PC-3 (cell line): ENCODE results near the gene GLRX5. TPM values are rescaled to one million over a fixed set of nuclear protein-coding genes. Genes with fewer than 3 reads are reported as not detected.

ENCODE experiments used
- ATAC-seq: fragments of 200-7000 bp; cut with Tn5 transposase; 2 replicates; pipeline ENCODE4 v1.9.1; 2020; ENCODE audit warnings: mild to moderate bottlenecking, moderate library complexity
- BruUV-seq: library from RNA; stranded (reverse); fragments of 400-500 nt; replicated peaks from 2 replicates; lab custom pipeline; 2021; lab: Mats Ljungman, UMichigan
- CTCF ChIA-PET: fragments of 300-600 bp; sonication (Branson Sonifier 250); formaldehyde crosslinking; loops from one replicate; lab custom pipeline; 2022; ENCODE audit warnings: antibody characterized with exemption; lab: Charles Lee
- POLR2A ChIA-PET: fragments of 300-600 bp; sonication (Branson Sonifier 250); formaldehyde crosslinking; loops from one replicate; lab custom pipeline; 2022; ENCODE audit warnings: antibody characterized with exemption; ENCODE audit not compliant: unreplicated experiment; lab: Charles Lee
- DNase-seq: peaks from one replicate; pipeline ENCODE4 v3.0.0-alpha.2; 2015
- H2AFZ ChIP-seq: fragments of 300-600 bp; sonication (generic); 2 replicates; pipeline ENCODE4 v1.6.0; 2016; ENCODE audit warnings: antibody characterized with exemption, low read length
- H3F3A ChIP-seq: fragments of 300-600 bp; sonication (generic); one replicate; pipeline ENCODE4 v1.6.0; 2017; ENCODE audit warnings: antibody characterized with exemption, low read length, control low read depth, mild to moderate bottlenecking; ENCODE audit not compliant: unreplicated experiment
- H3K27ac ChIP-seq: fragments of 300-600 bp; sonication (generic); 2 replicates; pipeline ENCODE4 v1.5.1; 2016; ENCODE audit warnings: mild to moderate bottlenecking, low read length
- H3K27me3 ChIP-seq: fragments of 300-600 bp; sonication (generic); 2 replicates; pipeline ENCODE4 v1.6.1; 2016; ENCODE audit warnings: low read length, mixed read lengths
- H3K36me3 ChIP-seq: fragments of 300-600 bp; sonication (generic); 2 replicates; pipeline ENCODE4 v1.6.1; 2016; ENCODE audit warnings: low read depth, mixed run types, low read length, mixed read lengths
- H3K4me1 ChIP-seq: fragments of 300-600 bp; sonication (generic); 2 replicates; pipeline ENCODE4 v1.5.1; 2016; ENCODE audit warnings: low read length; ENCODE audit not compliant: insufficient read depth
- H3K4me2 ChIP-seq: fragments of 300-600 bp; sonication (generic); 2 replicates; pipeline ENCODE4 v1.6.0; 2016; ENCODE audit warnings: low read length
- H3K4me3 ChIP-seq: fragments of 300-600 bp; sonication (generic); 2 replicates; pipeline ENCODE4 v1.5.1; 2016; ENCODE audit warnings: mild to moderate bottlenecking, low read length, mixed read lengths
- H3K79me2 ChIP-seq: fragments of 300-600 bp; sonication (generic); 2 replicates; pipeline ENCODE4 v1.6.1; 2017; ENCODE audit warnings: low read length, mixed read lengths
- H3K9ac ChIP-seq: fragments of 300-600 bp; sonication (generic); 2 replicates; pipeline ENCODE4 v1.6.0; 2016; ENCODE audit warnings: mild to moderate bottlenecking, low read length
- H3K9me2 ChIP-seq: fragments of 300-600 bp; sonication (generic); replicated peaks from 2 replicates; pipeline ENCODE4 v1.6.1; 2016; ENCODE audit warnings: mixed run types, low read length, mixed read lengths
- H3K9me3 ChIP-seq: fragments of 300-600 bp; sonication (generic); 2 replicates; pipeline ENCODE4 v1.6.1; 2016; ENCODE audit warnings: low read length, mixed read lengths
- H4K20me1 ChIP-seq: fragments of 300-600 bp; sonication (generic); 2 replicates; pipeline ENCODE4 v1.6.1; 2016; ENCODE audit warnings: low read length, mixed read lengths
- EZH2 ChIP-seq: fragments of 300-600 bp; sonication (generic); IDR thresholded peaks from one replicate; pipeline ENCODE4 v1.6.1; 2017; ENCODE audit warnings: antibody characterized with exemption, mild to moderate bottlenecking, low read length; ENCODE audit not compliant: unreplicated experiment
- EZH2phosphoT487 ChIP-seq: fragments of 300-600 bp; sonication (generic); IDR thresholded peaks from 2 replicates; pipeline ENCODE4 v1.6.1; 2018; ENCODE audit warnings: mild to moderate bottlenecking, antibody characterized with exemption, low read length, borderline replicate concordance
- intact Hi-C: fragments of 100-400 bp; cut with micrococcal nuclease; formaldehyde crosslinking; loops from 2 replicates; pipeline ENCODE4 v1.9.0; 2023
- total RNA-seq: library from RNA; depleted of rRNA; stranded (reverse); fragments of >200 nt; gene quantifications from 2 replicates; pipeline ENCODE4 v1.2.3, GENCODE V29; 2014
- TF ChIP-seq, protein P1 (sequence below): fragments of 300-600 bp; sonication (generic); conservative IDR thresholded peaks from 2 replicates; pipeline ENCODE4 v1.5.1; 2017; ENCODE audit warnings: antibody characterized with exemption, low read depth, mild to moderate bottlenecking, low read length

GLRX5 gene
- total RNA-seq, 1 experiment from 2014 or later, result 60.0 TPM

DNA sequence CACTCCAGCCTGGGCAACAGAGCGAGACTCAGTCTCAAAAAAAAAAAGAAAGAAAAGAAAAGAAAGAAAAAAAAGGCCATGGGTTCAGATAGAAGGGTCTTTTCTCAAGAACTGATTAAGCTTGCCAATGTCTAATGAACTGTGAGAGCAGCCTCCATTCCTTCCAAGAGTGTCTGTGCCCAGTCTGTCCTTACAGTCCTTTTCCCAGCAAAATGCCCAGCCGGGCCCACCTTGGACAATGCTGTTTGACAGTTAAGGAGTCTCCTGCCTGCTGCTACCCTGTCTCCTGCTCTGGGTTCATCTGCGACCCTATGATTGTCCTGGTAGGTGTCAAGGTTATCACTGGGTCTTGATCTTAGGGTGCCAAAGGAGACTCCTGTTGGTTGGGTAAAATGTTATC lies 39.8 kb upstream of the GLRX5 start:
- Histone ChIP-seq H3F3A (no peaks in the 10 kb centered on the region), H3K9me2 (no peaks in the 10 kb centered on the region), H3K27ac (no peak overlapping the region), H3K79me2 (no peaks in the 10 kb centered on the region), H3K36me3 (no peaks in the 10 kb centered on the region), H3K4me3 (no peak overlapping the region), H3K9me3 (no peaks in the 10 kb centered on the region), H4K20me1 (no peaks in the 10 kb centered on the region), H3K27me3 (no peaks in the 10 kb centered on the region), H2AFZ (0 out of 2 replicates have a peak overlapping the region, but pooled peaks have one; percentile 42), H3K4me1 (no peaks in the 10 kb centered on the region; the same call in 1 of the 2 replicates), H3K9ac (no peak overlapping the region), H3K4me2 (no peak overlapping the region)
- DNase-seq (no peak), ATAC-seq (no peak)
- no TSS peak for BruUV-seq
- POLR2A ChIA-PET, result no interaction called here
- TF ChIP-seq EZH2phosphoT487, result no peak
- TF ChIP-seq, protein P1, sequence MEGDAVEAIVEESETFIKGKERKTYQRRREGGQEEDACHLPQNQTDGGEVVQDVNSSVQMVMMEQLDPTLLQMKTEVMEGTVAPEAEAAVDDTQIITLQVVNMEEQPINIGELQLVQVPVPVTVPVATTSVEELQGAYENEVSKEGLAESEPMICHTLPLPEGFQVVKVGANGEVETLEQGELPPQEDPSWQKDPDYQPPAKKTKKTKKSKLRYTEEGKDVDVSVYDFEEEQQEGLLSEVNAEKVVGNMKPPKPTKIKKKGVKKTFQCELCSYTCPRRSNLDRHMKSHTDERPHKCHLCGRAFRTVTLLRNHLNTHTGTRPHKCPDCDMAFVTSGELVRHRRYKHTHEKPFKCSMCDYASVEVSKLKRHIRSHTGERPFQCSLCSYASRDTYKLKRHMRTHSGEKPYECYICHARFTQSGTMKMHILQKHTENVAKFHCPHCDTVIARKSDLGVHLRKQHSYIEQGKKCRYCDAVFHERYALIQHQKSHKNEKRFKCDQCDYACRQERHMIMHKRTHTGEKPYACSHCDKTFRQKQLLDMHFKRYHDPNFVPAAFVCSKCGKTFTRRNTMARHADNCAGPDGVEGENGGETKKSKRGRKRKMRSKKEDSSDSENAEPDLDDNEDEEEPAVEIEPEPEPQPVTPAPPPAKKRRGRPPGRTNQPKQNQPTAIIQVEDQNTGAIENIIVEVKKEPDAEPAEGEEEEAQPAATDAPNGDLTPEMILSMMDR, result no peak
- no peak for TF ChIP-seq EZH2
- intact Hi-C loops, result no loop called here
- CTCF ChIA-PET, result no interaction called here

DNA sequence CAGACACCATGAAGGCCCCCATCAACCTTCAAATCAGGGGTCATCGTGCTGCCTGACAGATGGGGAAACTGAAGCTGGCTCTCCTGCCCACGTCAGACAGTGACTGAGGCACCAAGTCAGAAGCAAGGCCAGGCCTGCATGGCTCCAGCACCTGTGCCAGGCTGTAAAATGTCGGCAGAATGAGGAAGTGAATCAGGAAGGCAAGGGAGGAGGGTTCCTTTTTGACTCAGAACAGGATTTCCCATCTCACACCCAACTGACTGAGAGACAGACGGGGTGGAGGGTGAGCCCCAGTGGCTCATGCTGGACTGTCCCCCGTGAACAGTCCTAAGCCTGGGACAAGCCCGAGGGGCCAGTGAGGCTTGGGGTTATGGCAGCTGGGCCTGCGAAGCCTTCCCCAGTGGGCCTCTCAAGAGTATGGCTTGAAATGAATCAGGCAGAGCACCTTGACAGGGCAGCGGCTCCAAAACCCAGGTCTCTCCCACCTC lies 39.3 kb upstream of the GLRX5 start:
- Histone ChIP-seq H2AFZ (peak overlapping the region; percentile 42; the same call in 1 of the 2 replicates), H3K79me2 (no peaks in the 10 kb centered on the region), H3K36me3 (no peaks in the 10 kb centered on the region), H3K9me3 (no peaks in the 10 kb centered on the region), H4K20me1 (no peaks in the 10 kb centered on the region), H3K9me2 (no peaks in the 10 kb centered on the region), H3F3A (no peaks in the 10 kb centered on the region), H3K27ac (no peak overlapping the region), H3K9ac (no peak overlapping the region), H3K4me1 (peaks cover under 1% of the 10 kb centered on the region), H3K4me3 (no peak overlapping the region), H3K27me3 (no peaks in the 10 kb centered on the region), H3K4me2 (no peak overlapping the region)
- ATAC-seq (peak; percentile 48), DNase-seq (no peak)
- CTCF ChIA-PET, result no interaction called here
- no peak for TF ChIP-seq EZH2phosphoT487
- TF ChIP-seq EZH2, result no peak
- TF ChIP-seq, protein P1, result no peak
- BruUV-seq, result no TSS peak
- intact Hi-C loops, result no loop called here
- POLR2A ChIA-PET, result no interaction called here

DNA sequence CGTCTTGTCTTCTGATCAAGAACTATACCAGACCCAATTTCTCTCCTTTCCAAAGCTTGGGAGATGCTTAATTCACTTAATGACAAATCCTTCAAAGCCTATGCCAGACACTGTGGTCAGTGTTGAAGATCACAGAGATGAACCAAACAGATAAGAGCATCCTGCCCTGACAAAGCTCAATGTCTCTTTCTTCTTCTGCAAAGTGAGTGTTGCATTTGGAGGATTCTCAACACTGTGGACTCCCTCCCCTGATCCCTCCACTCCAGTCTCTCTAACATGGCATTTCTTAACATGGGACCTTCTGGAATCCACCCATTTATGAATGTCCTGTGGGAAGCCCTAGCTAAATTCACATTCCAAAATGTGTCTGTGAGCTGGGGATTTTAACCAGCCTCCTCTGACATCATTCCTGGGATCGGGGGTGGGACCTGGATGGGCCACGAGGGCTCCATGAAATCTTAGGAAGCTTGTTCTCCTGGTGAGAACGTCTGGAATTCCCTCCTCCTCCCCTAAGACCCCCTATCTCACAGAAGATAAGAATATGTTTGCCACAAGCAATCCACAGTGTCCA lies 38.7 kb upstream of the GLRX5 start:
- Histone ChIP-seq H3K9me2 (no peaks in the 10 kb centered on the region), H3K4me3 (no peak overlapping the region), H3K27ac (no peak overlapping the region), H3K9ac (no peak overlapping the region), H3K4me1 (peaks cover 7% of the 10 kb centered on the region), H3K4me2 (no peak overlapping the region), H3K36me3 (no peaks in the 10 kb centered on the region), H3K27me3 (no peaks in the 10 kb centered on the region), H3K9me3 (no peaks in the 10 kb centered on the region), H3K79me2 (no peaks in the 10 kb centered on the region), H3F3A (no peaks in the 10 kb centered on the region), H2AFZ (no peak overlapping the region), H4K20me1 (no peaks in the 10 kb centered on the region)
- ATAC-seq (no peak), DNase-seq (no peak)
- no TSS peak for BruUV-seq
- CTCF ChIA-PET, result no interaction called here
- TF ChIP-seq, protein P1, result no peak
- no peak for TF ChIP-seq EZH2phosphoT487
- TF ChIP-seq EZH2, result no peak
- intact Hi-C loops, result no loop called here
- POLR2A ChIA-PET, result no interaction called here
